OCI-LY7 (cell line): ENCODE data around the gene RASSF4. TPM values are rescaled to one million over a fixed set of nuclear protein-coding genes. Genes with fewer than 3 reads are reported as not detected.

Experiments
- BruUV-seq: library from RNA; stranded (reverse); fragments of 400-500 nt; replicated peaks from 2 replicates; lab custom pipeline; 2021; lab: Mats Ljungman, UMichigan
- CTCF ChIA-PET: fragments of 300-600 bp; sonication (Branson Sonifier 250); formaldehyde crosslinking; loops from one replicate; lab custom pipeline; 2022; ENCODE audit warnings: antibody characterized with exemption; ENCODE audit not compliant: unreplicated experiment; lab: Charles Lee
- POLR2A ChIA-PET: fragments of 300-600 bp; sonication (Branson Sonifier 250); formaldehyde crosslinking; loops from one replicate; lab custom pipeline; 2022; ENCODE audit warnings: antibody characterized with exemption; lab: Charles Lee
- DNase-seq: peaks from one replicate; pipeline ENCODE4 v3.0.0-alpha.2; 2015; ENCODE audit warnings: low spot score
- H2AFZ ChIP-seq: fragments of 200-600 bp; sonication (generic), shearing (Covaris generic); 2 replicates; pipeline ENCODE4 v1.6.1; 2014; ENCODE audit warnings: mild to moderate bottlenecking, antibody characterized with exemption, low read length, moderate library complexity
- H3K27ac ChIP-seq: fragments of 200-600 bp; sonication (generic); 2 replicates; pipeline ENCODE4 v1.5.1; 2014; ENCODE audit warnings: mixed run types, low read depth, mild to moderate bottlenecking, moderate library complexity, low read length, inconsistent platforms; ENCODE audit not compliant: poor library complexity, severe bottlenecking
- H3K36me3 ChIP-seq: fragments of 200-600 bp; sonication (generic); 2 replicates; pipeline ENCODE4 v1.6.1; 2014; ENCODE audit warnings: mild to moderate bottlenecking, antibody characterized with exemption, low read length, moderate library complexity, mixed read lengths; ENCODE audit not compliant: insufficient read depth
- H3K4me1 ChIP-seq: fragments of 200-600 bp; sonication (generic); 2 replicates; pipeline ENCODE4 v1.5.1; 2014; ENCODE audit warnings: mild to moderate bottlenecking, low read length; ENCODE audit not compliant: insufficient read depth, poor library complexity, severe bottlenecking
- H3K4me2 ChIP-seq: fragments of 200-600 bp; sonication (generic); 2 replicates; pipeline ENCODE4 v1.6.1; 2014; ENCODE audit warnings: mild to moderate bottlenecking, low read length
- H3K4me3 ChIP-seq: fragments of 200-600 bp; sonication (generic); 2 replicates; pipeline ENCODE4 v1.5.1; 2014; ENCODE audit warnings: mild to moderate bottlenecking, low read depth, low read length; ENCODE audit not compliant: poor library complexity, severe bottlenecking
- H3K79me2 ChIP-seq: fragments of 200-600 bp; sonication (generic); 2 replicates; pipeline ENCODE4 v1.6.1; 2016; ENCODE audit warnings: low read depth, mild to moderate bottlenecking, low read length, moderate library complexity, mixed read lengths; ENCODE audit not compliant: insufficient read depth
- H3K9me2 ChIP-seq: fragments of 200-600 bp; sonication (generic); 2 replicates; pipeline ENCODE4 v1.6.1; 2016; ENCODE audit warnings: mild to moderate bottlenecking, low read length, mixed read lengths; ENCODE audit not compliant: insufficient read depth
- H3K9me3 ChIP-seq: fragments of 200-600 bp; sonication (generic); 2 replicates; pipeline ENCODE4 v1.6.1; 2014; ENCODE audit warnings: mild to moderate bottlenecking, mixed run types, low read length, mixed read lengths
- H4K20me1 ChIP-seq: fragments of 200-600 bp; sonication (generic); 2 replicates; pipeline ENCODE4 v1.6.1; 2014; ENCODE audit warnings: mild to moderate bottlenecking, antibody characterized with exemption, low read length, moderate library complexity, mixed read lengths; ENCODE audit not compliant: insufficient read depth
- EZH2phosphoT487 ChIP-seq: fragments of 200-600 bp; sonication (generic); IDR thresholded peaks from 2 replicates; pipeline ENCODE4 v1.6.1; 2018; ENCODE audit warnings: low read depth, borderline replicate concordance, mild to moderate bottlenecking, mixed run types, antibody characterized with exemption, low read length, moderate library complexity, mixed read lengths
- intact Hi-C: fragments of 100-400 bp; cut with micrococcal nuclease; formaldehyde crosslinking; loops from one replicate; pipeline ENCODE4 v1.10.0; 2022; ENCODE audit not compliant: unreplicated experiment
- total RNA-seq, 2 experiments: library from RNA; depleted of rRNA in 1 of 2; stranded (reverse); fragments of >200 nt in 1 of 2; shearing (Covaris generic) in 1 of 2; gene quantifications; 2 replicates each; pipeline ENCODE4 v1.2.3, GENCODE V29; 2014 to 2022
- TF ChIP-seq, protein P1 (sequence below): fragments of 200-600 bp; sonication (generic); conservative IDR thresholded peaks from 2 replicates; pipeline ENCODE4 v1.5.1; 2014; ENCODE audit warnings: mild to moderate bottlenecking, antibody characterized with exemption, low read length, moderate library complexity, mixed read lengths

The RASSF4 gene
- total RNA-seq, 2 experiments from 2014 or later = 2.6 to 5.3 TPM

DNA sequence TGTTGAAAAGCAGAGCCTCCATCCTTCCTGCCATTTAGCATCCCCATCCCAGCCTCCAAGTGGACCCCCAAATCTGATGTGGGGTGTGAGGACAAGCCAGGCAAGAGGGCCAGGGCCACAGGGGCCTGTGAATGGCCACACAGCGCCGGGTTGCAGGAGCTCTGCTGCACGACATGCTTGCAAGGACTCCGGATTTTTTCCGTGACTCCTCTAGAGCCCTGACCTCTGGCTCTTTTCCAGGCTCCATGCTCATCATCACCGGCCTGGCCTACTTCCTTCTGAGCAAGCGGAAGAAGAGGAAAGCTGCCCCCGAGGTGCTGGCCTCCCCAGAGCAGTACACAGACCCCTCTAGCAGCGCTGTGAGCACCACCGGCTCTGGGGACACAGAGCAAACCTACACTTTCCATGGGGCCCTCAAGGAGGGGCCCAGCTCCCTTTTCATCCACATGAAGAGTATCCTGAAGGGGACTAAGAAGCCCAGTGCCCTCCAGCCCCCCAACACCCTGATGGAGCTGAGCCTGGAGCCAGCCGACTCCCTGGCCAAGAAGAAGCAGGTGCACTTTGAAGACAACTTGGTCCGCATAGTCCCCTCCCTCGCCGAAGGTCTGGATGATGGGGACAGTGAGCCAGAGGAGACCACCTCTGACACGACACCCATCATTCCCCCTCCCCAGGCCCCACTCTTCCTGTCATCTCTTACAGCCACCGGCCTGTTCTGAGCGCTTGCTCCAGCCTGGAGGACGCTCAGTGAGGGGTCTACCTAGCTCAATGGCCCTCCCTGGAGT is 25.0 kb upstream of the RASSF4 start:
- ChIA-PET CTCF (interaction anchor here (0.6 kb wide), 1 partner anchor 41 kb away, joined by 9 read pairs; no protein-coding TSS in a partner anchor), POLR2A (no interaction called here)
- Histone ChIP-seq H3K9me2 (no peaks in the 10 kb centered on the region), H2AFZ (no peak overlapping the region), H3K9me3 (no peaks in the 10 kb centered on the region), H3K4me3 (no peak overlapping the region), H4K20me1 (no peaks in the 10 kb centered on the region), H3K4me1 (no peaks in the 10 kb centered on the region), H3K4me2 (no peak overlapping the region), H3K36me3 (no peaks in the 10 kb centered on the region), H3K79me2 (no peaks in the 10 kb centered on the region), H3K27ac (no peak overlapping the region)
- no peak for DNase-seq
- intact Hi-C loops = no loop called here
- no TSS peak for BruUV-seq
- no peak for TF ChIP-seq EZH2phosphoT487
- TF ChIP-seq, protein P1, sequence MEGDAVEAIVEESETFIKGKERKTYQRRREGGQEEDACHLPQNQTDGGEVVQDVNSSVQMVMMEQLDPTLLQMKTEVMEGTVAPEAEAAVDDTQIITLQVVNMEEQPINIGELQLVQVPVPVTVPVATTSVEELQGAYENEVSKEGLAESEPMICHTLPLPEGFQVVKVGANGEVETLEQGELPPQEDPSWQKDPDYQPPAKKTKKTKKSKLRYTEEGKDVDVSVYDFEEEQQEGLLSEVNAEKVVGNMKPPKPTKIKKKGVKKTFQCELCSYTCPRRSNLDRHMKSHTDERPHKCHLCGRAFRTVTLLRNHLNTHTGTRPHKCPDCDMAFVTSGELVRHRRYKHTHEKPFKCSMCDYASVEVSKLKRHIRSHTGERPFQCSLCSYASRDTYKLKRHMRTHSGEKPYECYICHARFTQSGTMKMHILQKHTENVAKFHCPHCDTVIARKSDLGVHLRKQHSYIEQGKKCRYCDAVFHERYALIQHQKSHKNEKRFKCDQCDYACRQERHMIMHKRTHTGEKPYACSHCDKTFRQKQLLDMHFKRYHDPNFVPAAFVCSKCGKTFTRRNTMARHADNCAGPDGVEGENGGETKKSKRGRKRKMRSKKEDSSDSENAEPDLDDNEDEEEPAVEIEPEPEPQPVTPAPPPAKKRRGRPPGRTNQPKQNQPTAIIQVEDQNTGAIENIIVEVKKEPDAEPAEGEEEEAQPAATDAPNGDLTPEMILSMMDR = no peak

DNA sequence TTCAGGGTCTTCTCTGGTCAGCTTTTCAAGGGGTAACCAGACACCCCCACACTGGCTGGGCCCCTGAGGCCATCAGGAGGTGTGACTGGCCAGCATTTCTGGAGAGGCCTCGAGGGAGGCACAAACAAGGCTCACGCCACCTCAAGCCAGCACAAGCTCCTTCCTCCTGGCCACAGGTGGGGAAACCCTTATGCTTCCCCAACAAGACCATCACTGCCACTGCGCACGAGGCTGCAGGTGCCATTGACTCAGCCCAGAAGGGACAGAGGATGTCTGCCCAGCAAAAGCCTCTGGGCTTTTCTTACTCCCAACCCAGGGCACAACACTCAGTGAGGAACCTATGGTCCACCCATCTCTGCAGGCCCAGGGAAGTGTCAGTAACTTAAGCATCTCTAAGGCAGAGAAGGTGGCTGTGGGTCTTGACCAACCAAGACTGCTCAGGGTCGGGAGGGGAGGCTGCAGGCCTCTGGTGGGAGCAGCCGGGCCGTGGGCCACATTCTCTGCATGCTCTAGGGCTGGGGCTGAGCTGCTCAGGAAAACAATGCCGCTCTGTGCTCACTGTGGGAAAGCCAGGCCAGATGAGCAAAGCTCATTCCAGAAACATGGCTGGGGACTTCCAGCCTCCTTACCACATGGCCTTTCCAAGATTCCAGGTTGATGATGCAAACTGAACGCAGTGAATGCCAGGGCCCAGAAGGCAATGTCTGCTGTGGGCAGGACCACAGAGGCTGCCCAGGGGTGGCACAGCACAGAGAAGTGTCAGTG is 24.2 kb upstream of the RASSF4 start:
- Histone ChIP-seq H3K27ac (no peak overlapping the region), H2AFZ (no peak overlapping the region), H3K4me1 (no peaks in the 10 kb centered on the region), H4K20me1 (no peaks in the 10 kb centered on the region), H3K9me3 (no peaks in the 10 kb centered on the region), H3K9me2 (no peaks in the 10 kb centered on the region), H3K36me3 (no peaks in the 10 kb centered on the region), H3K79me2 (no peaks in the 10 kb centered on the region), H3K4me3 (no peak overlapping the region), H3K4me2 (no peak overlapping the region)
- BruUV-seq = no TSS peak
- intact Hi-C loops = no loop called here
- ChIA-PET POLR2A (interaction anchor here (1.1 kb wide), 1 partner anchor 29 kb away, joined by 4 read pairs; no protein-coding TSS in a partner anchor), CTCF (interaction anchor here (0.6 kb wide), 1 partner anchor 40 kb away, joined by 9 read pairs; no protein-coding TSS in a partner anchor)
- no peak for DNase-seq
- TF ChIP-seq EZH2phosphoT487 = no peak
- TF ChIP-seq, protein P1 = no peak
